ENCODE measurements around the gene GAL3ST3. TPM values are rescaled to one million over a fixed set of nuclear protein-coding genes. Genes with fewer than 3 reads are reported as not detected.
A peak's percentile ranks its signal among the peaks of the same experiment; 100 is the strongest.

The GAL3ST3 gene
- total and polyA plus RNA-seq, 7 donors, result 0.04 TPM; not detected in 6

GRCh38 chr11:66046901-66047300 lies 2.1 kb downstream of the GAL3ST3 start:
- WGBS, 2 donors, result 94 to 98% methylated on average over 3 of the region's 3 CpGs

GRCh38 chr11:66045177-66045639 lies 3.8 kb downstream of the GAL3ST3 start:
- H3K36me3 ChIP-seq, result no peaks in the 10 kb centered on the region
- intact Hi-C loops (cut with DNase I), result no loop called here
- peaks cover 0 to 12% (median 5%) of the 10 kb centered on the region in 4 donors for H3K4me1 ChIP-seq
- DNase-seq, result peak; percentile 82
- peak overlapping the region in 1 of 4 donors; percentile 32 for H3K27ac ChIP-seq
- no peaks in the 10 kb centered on the region for H3K9me3 ChIP-seq
- WGBS, 2 donors, result 10 to 16% methylated on average over 11 of the region's 11 CpGs
- TF ChIP-seq EP300 (IDR thresholded peaks at IDR 0.05) (no peak), CTCF (IDR thresholded peaks at IDR 0.05) (peak; percentile 40 to 89 (median 80))
- no peak overlapping the region for H3K4me3 ChIP-seq
- peaks cover 14 to 26% (median 21%) of the 10 kb centered on the region in 3 donors for H3K27me3 ChIP-seq

More at GRCh38 chr11:66046901-66047300, 2.1 kb downstream of the GAL3ST3 start:
- Histone ChIP-seq H3K4me3 (no peak overlapping the region), H3K4me1 (peaks cover 0 to 21% (median 12%) of the 10 kb centered on the region in 4 donors), H3K36me3 (no peaks in the 10 kb centered on the region), H3K27me3 (peaks cover 14 to 26% (median 21%) of the 10 kb centered on the region in 3 donors), H3K9me3 (no peaks in the 10 kb centered on the region), H3K27ac (peak overlapping the region in 1 of 4 donors; percentile 75)
- no peak for TF ChIP-seq POLR2A (IDR thresholded peaks at IDR 0.05)
- no peak for DNase-seq
- intact Hi-C loops (cut with DNase I), result no loop called here

- no peak for DNase-seq
- 48 to 73% methylated on average over 6 of the region's 6 CpGs for WGBS, 2 donors
- no peaks in the 10 kb centered on the region for H3K36me3 ChIP-seq
- no peak for TF ChIP-seq EP300 (IDR thresholded peaks at IDR 0.05)
- no peak for TF ChIP-seq POLR2A (IDR thresholded peaks at IDR 0.05)
- no peak for TF ChIP-seq POLR2AphosphoS5 (IDR thresholded peaks at IDR 0.05)
- no peak for TF ChIP-seq CTCF (IDR thresholded peaks at IDR 0.05)
- intact Hi-C loops (cut with DNase I), result no loop called here
- no peaks in the 10 kb centered on the region for H3K9me3 ChIP-seq
- peaks cover 14 to 26% (median 21%) of the 10 kb centered on the region in 3 donors for H3K27me3 ChIP-seq
- peaks cover 0 to 12% (median 5%) of the 10 kb centered on the region in 4 donors for H3K4me1 ChIP-seq
- no peak overlapping the region for H3K4me3 ChIP-seq
- peak overlapping the region in 1 of 4 donors; percentile 32 for H3K27ac ChIP-seq
Measured at GRCh38 chr11:66044757-66045156, 4.2 kb downstream of the GAL3ST3 start.

- 97% methylated on average over 88 of the region's 88 CpGs for WGBS, 2 donors
- no peak for TF ChIP-seq POLR2AphosphoS5 (IDR thresholded peaks at IDR 0.05)
- TF ChIP-seq POLR2A (IDR thresholded peaks at IDR 0.05), result no peak
- no peak for TF ChIP-seq EP300 (IDR thresholded peaks at IDR 0.05)
- no peak overlapping the region for H3K4me3 ChIP-seq
- DNase-seq, result no peak
- intact Hi-C loops (cut with DNase I), result no loop called here
- peaks cover 0 to 7% (median 3%) of the 10 kb centered on the region in 4 donors for H3K4me1 ChIP-seq
- peaks cover 5 to 12% (median 10%) of the 10 kb centered on the region in 3 donors for H3K27me3 ChIP-seq
- H3K36me3 ChIP-seq, result no peaks in the 10 kb centered on the region
- H3K9me3 ChIP-seq, result no peaks in the 10 kb centered on the region
- H3K27ac ChIP-seq, result no peak overlapping the region
Measured at GRCh38 chr11:66042996-66043906, 5.7 kb downstream of the GAL3ST3 start.

- Histone ChIP-seq H3K4me1 (peaks cover 0 to 7% (median 3%) of the 10 kb centered on the region in 4 donors), H3K9me3 (no peaks in the 10 kb centered on the region), H3K4me3 (no peak overlapping the region), H3K27ac (no peak overlapping the region), H3K27me3 (peaks cover 0 to 3% (median 2%) of the 10 kb centered on the region in 3 donors), H3K36me3 (no peaks in the 10 kb centered on the region)
- no peak for DNase-seq
- TF ChIP-seq POLR2AphosphoS5 (IDR thresholded peaks at IDR 0.05) (no peak), EP300 (IDR thresholded peaks at IDR 0.05) (no peak), CTCF (IDR thresholded peaks at IDR 0.05) (no peak), POLR2A (IDR thresholded peaks at IDR 0.05) (no peak)
- intact Hi-C loops (cut with DNase I), result no loop called here
- WGBS, 2 donors, result 97% methylated on average over 81 of the region's 81 CpGs
Measured at GRCh38 chr11:66042227-66042995, 6.5 kb downstream of the GAL3ST3 start.

All from sigmoid colon (tissue), 7 donors.